Ovary (tissue), 9 donors: ENCODE data around the gene EPN1. TPM values are rescaled to one million over a fixed set of nuclear protein-coding genes. Genes with fewer than 3 reads are reported as not detected.

ENCODE experiments used
- DNase-seq, 5 donors: peaks; one replicate each; pipeline ENCODE4 v3.0.0-alpha.2; 2019 to 2020
- H3K27ac ChIP-seq, 2 donors: fragments of 200-600 bp; one replicate each; pipeline versions ENCODE4 v1.5.1 to v1.8.0; 2019 to 2022
- H3K27me3 ChIP-seq: fragments of 200-600 bp; one replicate; pipeline ENCODE4 v1.8.0; 2022
- H3K36me3 ChIP-seq: fragments of 200-600 bp; sonication (generic); one replicate; pipeline ENCODE4 v1.5.1; 2019
- H3K4me1 ChIP-seq: one replicate; pipeline ENCODE4 v1.8.1; 2013; ENCODE audit warnings: mild to moderate bottlenecking, moderate library complexity; ENCODE audit not compliant: insufficient read depth
- H3K4me3 ChIP-seq: fragments of 200-600 bp; sonication (generic); one replicate; pipeline ENCODE4 v1.5.1; 2017
- H3K9me3 ChIP-seq, 2 donors: fragments of 200-600 bp in 1 of 2; sonication (generic) in 1 of 2; one replicate each; pipeline versions ENCODE4 v1.5.1 to v1.8.1; 2013 to 2019; ENCODE audit warnings: mild to moderate bottlenecking in 1 of 2, moderate library complexity in 1 of 2
- EP300 ChIP-seq: sonication (generic); formaldehyde crosslinking; IDR thresholded peaks from one replicate; pipeline ENCODE4 v1.6.1; 2017; ENCODE audit warnings: antibody characterized with exemption
- POLR2A ChIP-seq: fragments of 450-650 bp; IDR thresholded peaks from one replicate; pipeline ENCODE4 v1.6.1; 2017; ENCODE audit warnings: antibody characterized with exemption, mild to moderate bottlenecking, moderate library complexity
- WGBS, 3 donors: extraction: QIAGEN DNeasy Blood & Tissue Kit in 1 of 3; methylation state at CpG; one replicate each; pipeline versions ENCODE4 v1.1.5 to v1.1.7; 2013 to 2017; 5-methylcytosine and 5-hydroxymethylcytosine counted together
- intact Hi-C, 4 donors: fragments of 100-400 bp; cut with DNase I; formaldehyde crosslinking; loops; one replicate each; pipeline versions ENCODE4 v1.11.0 to v1.15.1; 2022 to 2023
- polyA plus RNA-seq, 2 donors: library from polyadenylated mRNA; stranded (reverse); fragments of 200-250 nt in 1 of 2; fragments of 350-450 nt in 1 of 2; fragmentation: Illumina TruSeq in 1 of 2; extraction: RNeasy Lipid Tissue Mini Kit (QIAGEN cat#74804) in 1 of 2; gene quantifications; one replicate each; pipeline ENCODE4 v1.2.3, GENCODE V29; 2013 to 2014
- total RNA-seq, 7 donors: library from RNA; depleted of rRNA in 2 of 7; stranded (reverse); fragments of >200 nt in 2 of 7; fragmentation: NEBNext Ultra II Directional in 3 of 7; extraction: Animal tissue kit (Norgen Biotek cat#: 25700) in 3 of 7; gene quantifications; one replicate each; pipeline versions ENCODE4 v1.1.0 to v1.2.4, GENCODE V29; 2016 to 2023
- TF ChIP-seq, protein P1 (sequence below), 3 donors: fragments of 450-650 bp in 2 of 3; fragments of 200-600 bp in 1 of 3; IDR thresholded peaks; one replicate each; pipeline versions ENCODE4 v1.5.1 to v1.8.0; 2016 to 2022; ENCODE audit warnings: antibody characterized with exemption in 3 of 3, mild to moderate bottlenecking in 1 of 3
- donor health status: DM: no; HTN: no; CAD: no; lungs with moderate emphysema.
- donor health status: DM: no; HTN: no; CAD: no.
- donor health status: Bipolar disorder and iron deficiency.
- donor health status: DM: yes; HTN: yes; CAD: no.
- donor health status: DM: no; HTN: no; CAD: no.
- donor health status: DM: yes; HTN: yes; CAD: no.

EPN1 gene
- total and polyA plus RNA-seq, 9 donors: 11.0 to 187 (median 116) TPM

DNA sequence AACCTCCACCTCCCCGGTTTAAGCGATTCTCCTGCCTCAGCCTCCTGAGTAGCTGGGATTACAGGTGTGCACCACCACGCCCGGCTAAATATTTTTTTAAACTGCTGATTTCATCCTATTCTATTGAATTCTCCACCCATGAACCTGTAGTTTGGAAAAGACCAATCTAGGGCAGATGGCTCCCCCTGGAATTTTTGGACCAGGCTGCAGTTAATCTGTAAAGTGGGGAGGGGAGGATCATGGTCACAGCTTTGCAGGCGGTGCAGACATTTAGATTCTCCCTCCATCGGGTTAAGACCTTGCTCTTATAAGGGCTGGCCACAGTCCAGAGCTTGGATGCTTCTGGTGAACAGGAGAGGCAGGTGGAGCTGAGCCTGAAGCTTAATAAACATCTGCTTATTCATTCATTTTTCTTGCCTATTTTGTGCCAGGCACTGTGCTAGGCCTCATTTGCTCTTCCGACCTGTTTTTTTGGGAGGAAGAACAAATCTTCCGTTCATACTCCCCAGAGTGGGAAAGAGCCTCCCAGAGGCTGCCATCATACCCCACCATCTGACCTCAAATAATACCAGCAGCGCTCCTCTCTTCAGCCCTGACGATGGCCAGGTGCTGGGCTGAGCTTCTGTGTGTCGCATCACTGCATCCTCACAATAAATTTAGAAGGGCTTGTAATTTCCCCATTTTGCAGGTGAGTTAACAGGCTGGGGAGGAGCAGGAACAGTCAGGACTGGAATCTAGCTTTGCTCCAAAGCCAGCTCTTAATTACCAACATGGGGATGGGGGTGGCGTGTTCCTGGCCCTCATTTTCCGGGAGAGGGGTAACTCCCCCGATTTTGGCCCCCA lies 27.9 kb upstream of the EPN1 start:
- Histone ChIP-seq H3K4me3 (peak overlapping the region; percentile 63), H3K4me1 (peaks cover 14% of the 10 kb centered on the region), H3K27me3 (no peaks in the 10 kb centered on the region), H3K9me3 (no peaks in the 10 kb centered on the region), H3K27ac (peak overlapping the region; percentile 78 to 85), H3K36me3 (no peaks in the 10 kb centered on the region)
- WGBS, 3 donors: 36 to 41% (median 36%) methylated on average over 14 of the region's 14 CpGs
- intact Hi-C loops: no loop called here
- peak in 1 of 5 donors; percentile 47 for DNase-seq
- TF ChIP-seq EP300 (no peak), POLR2A (no peak)
- TF ChIP-seq, protein P1, sequence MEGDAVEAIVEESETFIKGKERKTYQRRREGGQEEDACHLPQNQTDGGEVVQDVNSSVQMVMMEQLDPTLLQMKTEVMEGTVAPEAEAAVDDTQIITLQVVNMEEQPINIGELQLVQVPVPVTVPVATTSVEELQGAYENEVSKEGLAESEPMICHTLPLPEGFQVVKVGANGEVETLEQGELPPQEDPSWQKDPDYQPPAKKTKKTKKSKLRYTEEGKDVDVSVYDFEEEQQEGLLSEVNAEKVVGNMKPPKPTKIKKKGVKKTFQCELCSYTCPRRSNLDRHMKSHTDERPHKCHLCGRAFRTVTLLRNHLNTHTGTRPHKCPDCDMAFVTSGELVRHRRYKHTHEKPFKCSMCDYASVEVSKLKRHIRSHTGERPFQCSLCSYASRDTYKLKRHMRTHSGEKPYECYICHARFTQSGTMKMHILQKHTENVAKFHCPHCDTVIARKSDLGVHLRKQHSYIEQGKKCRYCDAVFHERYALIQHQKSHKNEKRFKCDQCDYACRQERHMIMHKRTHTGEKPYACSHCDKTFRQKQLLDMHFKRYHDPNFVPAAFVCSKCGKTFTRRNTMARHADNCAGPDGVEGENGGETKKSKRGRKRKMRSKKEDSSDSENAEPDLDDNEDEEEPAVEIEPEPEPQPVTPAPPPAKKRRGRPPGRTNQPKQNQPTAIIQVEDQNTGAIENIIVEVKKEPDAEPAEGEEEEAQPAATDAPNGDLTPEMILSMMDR (IDR thresholded peaks at IDR 0.05): no peak

DNA sequence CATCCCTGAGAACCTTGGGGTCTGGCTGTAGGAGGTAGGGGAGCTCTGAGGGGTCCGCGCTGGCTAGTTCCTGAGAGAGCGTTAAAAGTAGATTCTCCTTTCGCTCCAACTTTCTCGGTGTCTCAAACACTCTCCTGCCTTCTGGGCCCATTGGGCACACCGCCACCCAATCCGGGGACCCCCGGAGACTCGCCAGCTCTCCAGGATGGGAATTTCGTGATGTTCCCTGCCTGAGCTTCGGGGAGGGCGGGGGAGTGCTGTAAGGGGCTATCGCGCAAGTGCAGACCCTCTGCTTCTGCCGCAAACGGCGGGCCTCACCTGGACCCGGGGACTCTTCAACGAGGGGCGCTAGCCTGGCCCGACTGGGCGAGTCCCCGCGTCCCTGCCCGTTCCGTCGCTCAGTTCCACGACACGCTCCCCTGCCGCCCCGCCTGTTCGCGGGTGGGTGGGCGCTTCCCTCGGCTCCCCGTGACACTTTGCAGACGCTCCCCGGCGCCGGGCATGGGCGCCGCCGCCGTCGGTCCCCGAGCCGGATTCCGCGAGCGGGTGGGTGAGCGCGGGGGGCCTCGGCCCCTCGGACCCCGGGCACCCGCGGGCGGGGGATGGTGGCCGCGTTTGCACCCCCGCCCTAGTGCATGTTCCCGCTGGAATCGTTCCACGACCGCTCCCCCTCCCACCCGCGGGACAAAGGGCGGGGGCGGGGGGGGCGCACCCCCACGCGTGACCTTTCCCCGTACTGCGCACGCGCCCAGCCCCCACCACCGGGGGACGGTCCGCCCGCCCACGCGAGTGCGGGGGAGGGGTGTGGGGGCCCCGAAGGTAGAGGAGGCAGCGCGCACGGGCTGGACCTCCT lies 27.1 kb upstream of the EPN1 start, which contains the start of gene CCDC106:
CCDC106 (plus strand) TSS at position 481 of the 853 bp plus-strand sequence. CDS start 835 bp downstream, outside the sequence.
- 0 to 1% (median 1%) methylated on average over 54 to 87 of the region's 87 CpGs for WGBS, 3 donors
- TF ChIP-seq POLR2A: no peak
- peak within 1 kb of the TSS; percentile 78 to 85 for H3K27ac ChIP-seq
- peak; percentile 80 to 87 (median 83) for DNase-seq
- H3K4me1 ChIP-seq: peaks cover 11% of the 10 kb centered on the region
- intact Hi-C loops: no loop called here
- no peaks in the 10 kb centered on the region for H3K27me3 ChIP-seq
- H3K9me3 ChIP-seq: no peaks in the 10 kb centered on the region
- peak within 1 kb of the TSS; percentile 63 for H3K4me3 ChIP-seq
- no peaks in the 10 kb centered on the region for H3K36me3 ChIP-seq

- 9 to 23% (median 14%) methylated on average over 24 to 25 of the region's 25 CpGs for WGBS, 3 donors
- Histone ChIP-seq H3K27ac (peak overlapping the region; percentile 78 to 85), H3K27me3 (no peaks in the 10 kb centered on the region), H3K4me1 (peaks cover 11% of the 10 kb centered on the region), H3K36me3 (no peaks in the 10 kb centered on the region), H3K4me3 (peak overlapping the region; percentile 63), H3K9me3 (no peaks in the 10 kb centered on the region)
- peak in 2 of 5 donors; percentile 30 to 46 for DNase-seq
- TF ChIP-seq, protein P1 (IDR thresholded peaks at IDR 0.05): no peak
- TF ChIP-seq EP300 (no peak), POLR2A (no peak)
- intact Hi-C loops: no loop called here
Measured at GRCh38 chr19:55648585-55649267, 26.3 kb upstream of the EPN1 start.

GRCh38 chr19:55649268-55650125 lies 25.5 kb upstream of the EPN1 start:
- H3K27ac ChIP-seq: peak overlapping the region in 1 of 2 donors; percentile 78

More at GRCh38 chr19:55649268-55650125, 25.5 kb upstream of the EPN1 start:
- DNase-seq: peak in 1 of 5 donors; percentile 41
- WGBS, 3 donors: 74 to 82% (median 76%) methylated on average over 14 to 17 of the region's 17 CpGs
- Histone ChIP-seq H3K27me3 (no peaks in the 10 kb centered on the region), H3K36me3 (no peaks in the 10 kb centered on the region), H3K4me1 (peaks cover 8% of the 10 kb centered on the region), H3K4me3 (peak overlapping the region; percentile 63), H3K9me3 (no peaks in the 10 kb centered on the region)
- intact Hi-C loops: no loop called here
- TF ChIP-seq EP300: no peak
- TF ChIP-seq, protein P1 (IDR thresholded peaks at IDR 0.05): no peak
- no peak for TF ChIP-seq POLR2A
